GM19239 (cell line): ENCODE data around the gene CYP1A2.

Experiments
- DNase-seq: peaks from one replicate; pipeline ENCODE4 v3.0.0; 2011; ENCODE audit warnings: low spot score; ENCODE audit not compliant: insufficient read length
- FAIRE-seq: peaks from 2 replicates; lab custom pipeline; 2011; peaks lifted over from hg19 to GRCh38; lab: Jason Lieb, UNC

The CYP1A2 gene

GRCh38 chr15:74787251-74788041 is 38.8 kb downstream of the CYP1A2 start:
- DNase-seq (peak; percentile 73), FAIRE-seq (peak; percentile 99)

DNA sequence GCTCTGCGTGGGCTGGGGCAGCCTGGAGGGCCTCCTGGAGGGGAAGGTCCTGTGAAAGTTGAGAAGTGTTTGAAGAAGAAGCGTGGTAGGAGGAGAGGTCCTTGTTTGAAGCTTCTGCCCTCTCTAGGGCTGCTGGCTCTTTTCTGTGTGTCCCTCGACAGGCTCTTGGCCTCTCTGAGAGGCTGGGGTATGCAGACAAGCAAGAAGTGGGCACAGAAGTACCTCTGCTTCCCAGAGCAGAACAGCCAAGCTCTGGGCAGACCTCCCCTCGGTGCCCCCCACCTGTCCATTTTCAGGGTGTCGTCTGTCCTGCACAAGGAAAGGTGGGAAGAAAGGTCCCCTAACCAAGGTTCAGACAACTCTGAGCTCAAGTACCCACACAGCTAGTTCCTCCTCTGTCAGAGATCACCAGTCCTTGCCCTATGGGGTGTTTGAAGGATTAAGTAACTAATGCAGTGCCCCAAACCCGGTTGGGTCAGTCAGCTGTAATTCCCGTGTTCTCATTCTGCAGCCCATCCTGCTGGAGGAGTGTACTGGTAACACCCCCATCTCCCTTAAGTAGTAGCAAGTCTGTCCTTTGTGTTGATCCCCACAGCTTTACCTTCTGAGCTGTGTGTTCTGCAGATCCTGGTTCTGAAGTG is 39.5 kb downstream of the CYP1A2 start:
- FAIRE-seq (no peak), DNase-seq (no peak)

GRCh38 chr15:74788683-74789151 is 40.1 kb downstream of the CYP1A2 start:
- FAIRE-seq, result no peak
- DNase-seq, result no peak

DNA sequence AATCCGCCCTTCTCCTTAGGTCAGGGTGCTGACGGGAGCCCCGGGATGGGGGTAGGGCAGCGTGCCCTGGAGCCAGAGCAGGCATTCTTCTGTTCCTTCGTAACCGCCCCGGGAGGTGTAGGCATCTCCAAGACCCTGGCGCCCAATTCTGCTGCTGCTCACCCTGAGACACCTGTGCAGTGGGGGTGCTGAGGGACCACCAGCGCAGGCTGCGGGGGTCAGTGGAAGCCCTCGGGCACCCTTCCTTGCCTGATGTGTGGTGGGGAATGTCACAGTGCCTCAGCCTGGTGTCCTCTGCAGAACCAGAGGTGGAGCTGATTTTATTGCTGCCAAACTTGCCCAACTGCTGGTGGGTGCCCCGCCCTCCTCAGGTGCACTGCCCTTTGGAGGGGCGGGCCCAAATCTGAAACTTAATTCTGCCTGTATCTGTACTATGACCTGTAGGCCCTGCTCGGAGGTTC is 40.6 kb downstream of the CYP1A2 start:
- FAIRE-seq (no peak), DNase-seq (no peak)

- FAIRE-seq (no peak), DNase-seq (no peak)
Measured at GRCh38 chr15:74789741-74790079, 41.1 kb downstream of the CYP1A2 start.

GRCh38 chr15:74790080-74790916 is 41.7 kb downstream of the CYP1A2 start:
- DNase-seq (no peak), FAIRE-seq (peak; percentile 96)

GRCh38 chr15:74791007-74791406 is 42.4 kb downstream of the CYP1A2 start:
- DNase-seq (no peak), FAIRE-seq (peak; percentile 76)

DNA sequence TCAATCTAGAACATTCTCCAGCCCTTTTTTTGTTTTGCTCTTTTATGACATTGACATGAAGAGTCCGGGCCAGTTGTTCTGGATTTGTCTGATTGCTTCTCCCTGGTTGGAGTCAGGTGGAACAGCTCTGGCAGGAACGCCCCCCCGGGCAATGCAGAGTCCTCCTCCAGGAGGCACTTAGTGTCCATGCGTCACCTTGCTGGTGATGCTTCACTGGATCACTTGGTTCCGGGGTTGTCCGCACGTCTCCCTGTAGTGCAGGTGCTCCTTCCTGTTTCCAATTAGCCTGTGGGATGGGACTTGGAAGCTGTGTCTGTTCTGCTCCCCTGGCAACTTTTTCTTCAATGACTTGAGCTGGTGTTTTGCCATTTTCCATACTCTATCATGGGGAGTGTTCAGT is 43.0 kb downstream of the CYP1A2 start:
- FAIRE-seq (peak; percentile 35), DNase-seq (no peak)

DNA sequence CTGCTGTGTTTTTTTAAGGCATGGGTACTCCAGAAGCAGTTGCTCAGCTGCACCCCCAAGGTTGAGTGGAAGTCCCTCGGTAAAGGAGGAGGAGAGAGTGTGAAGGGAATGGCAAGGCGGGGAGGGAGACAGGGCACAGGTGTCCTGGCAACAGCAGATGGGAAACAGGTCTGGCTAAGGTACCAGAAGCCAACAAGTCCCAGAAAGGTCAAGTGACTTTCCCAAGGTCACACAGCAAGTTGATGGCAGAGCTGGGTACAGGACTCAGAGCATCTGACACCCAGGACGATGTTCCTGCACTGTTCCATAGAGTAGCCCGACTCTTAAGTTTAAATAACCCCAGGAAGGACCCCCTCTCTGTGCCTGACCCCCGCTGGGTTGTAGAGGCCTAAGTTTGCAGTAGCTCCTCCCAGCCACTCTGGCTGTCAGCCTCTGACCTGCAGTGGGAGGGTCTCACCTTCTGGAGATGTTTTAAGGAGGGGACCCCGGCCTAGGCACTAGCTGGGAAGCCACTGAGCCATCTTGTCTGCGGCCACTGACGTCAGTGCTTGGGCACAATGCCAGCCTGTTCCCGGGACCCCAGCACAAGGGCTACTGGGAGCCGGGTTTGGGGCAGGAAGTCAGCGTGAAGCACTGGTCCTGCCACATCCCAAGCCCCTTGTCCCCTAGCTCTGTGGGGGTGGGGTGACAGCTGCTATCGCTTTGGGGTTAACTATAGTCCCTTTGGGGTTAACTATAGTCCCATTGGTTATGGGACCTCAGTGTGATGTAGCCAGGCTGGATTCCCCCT is 43.8 kb downstream of the CYP1A2 start:
- FAIRE-seq (peak; percentile 69), DNase-seq (no peak)

DNA sequence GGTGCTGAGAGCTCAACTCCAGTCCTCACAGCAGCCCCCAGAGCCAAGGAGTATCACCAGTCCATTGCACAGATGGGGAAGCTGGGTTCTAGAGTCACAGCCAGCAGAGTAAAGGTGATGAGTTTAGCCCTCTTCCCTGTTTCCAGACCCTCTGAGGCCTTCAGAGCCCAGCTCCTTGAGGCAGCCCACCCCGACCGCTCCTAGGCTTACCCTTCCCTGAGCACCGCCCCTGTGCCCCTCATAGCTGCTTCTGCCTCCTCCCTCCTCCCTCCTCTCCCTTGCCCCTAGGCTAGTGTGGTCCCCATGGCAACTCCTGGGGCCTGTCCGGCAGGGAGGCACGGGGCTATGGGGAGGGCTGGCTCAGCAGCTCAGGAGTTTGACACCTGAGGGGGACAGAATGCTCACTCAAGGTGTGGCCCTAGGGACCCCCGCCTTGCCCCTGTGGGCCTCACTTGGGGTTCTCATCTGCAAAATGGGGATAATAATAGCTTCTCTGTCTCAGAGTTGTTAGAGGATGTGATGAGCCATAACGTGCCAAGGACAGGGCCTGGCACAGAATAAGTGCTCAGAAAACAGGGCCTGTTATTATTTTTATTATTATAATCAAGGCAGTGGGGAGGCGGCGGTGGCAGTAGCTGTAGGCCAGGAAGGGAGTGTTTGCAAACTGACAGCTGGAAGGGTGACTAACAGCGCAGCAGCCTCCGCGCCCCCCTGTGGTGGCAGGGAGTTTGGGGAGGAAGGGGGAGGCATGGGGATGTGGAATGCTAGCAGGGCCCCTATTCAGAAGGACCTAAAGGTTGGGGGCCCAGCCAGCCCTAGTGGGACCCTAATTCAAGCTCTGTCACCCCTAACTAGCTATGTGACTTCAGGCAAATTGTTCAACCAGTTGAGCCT is 44.7 kb downstream of the CYP1A2 start:
- DNase-seq, result no peak
- peak; percentile 35 for FAIRE-seq

DNA sequence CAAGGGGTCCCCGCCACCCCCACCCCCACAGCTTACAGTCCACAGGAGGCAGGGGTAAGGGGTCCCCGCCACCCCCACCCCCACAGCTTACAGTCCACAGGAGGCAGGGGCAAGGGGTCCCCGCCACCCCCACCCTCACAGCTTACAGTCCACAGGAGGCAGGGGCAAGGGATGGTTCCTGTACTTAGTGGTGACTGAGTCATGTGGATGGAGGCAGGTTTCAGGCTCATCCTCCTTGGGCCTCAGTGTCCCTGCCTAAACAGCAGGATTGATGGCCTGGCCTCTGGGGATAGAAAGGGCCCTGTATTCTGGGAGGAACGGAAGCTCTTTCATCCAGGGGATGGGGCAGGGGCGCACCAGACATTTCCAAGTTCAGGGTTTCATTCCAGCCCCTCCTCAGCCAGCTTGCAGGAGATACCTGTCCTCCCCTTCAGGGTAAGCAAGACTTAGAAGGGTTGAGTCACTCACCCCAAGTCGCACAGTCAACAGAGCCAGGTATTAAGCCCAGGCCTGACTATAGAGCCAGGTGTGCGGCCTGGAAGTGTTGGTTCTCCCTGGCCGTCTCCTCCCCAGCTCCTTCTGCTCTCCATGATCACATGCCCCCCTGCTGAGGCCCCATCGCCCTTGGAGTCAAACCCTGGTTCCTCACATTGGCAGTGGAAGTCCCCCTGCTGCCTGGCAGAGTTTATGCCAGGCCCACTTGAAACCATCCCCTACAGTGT is 45.8 kb downstream of the CYP1A2 start:
- DNase-seq, result no peak
- no peak for FAIRE-seq

DNA sequence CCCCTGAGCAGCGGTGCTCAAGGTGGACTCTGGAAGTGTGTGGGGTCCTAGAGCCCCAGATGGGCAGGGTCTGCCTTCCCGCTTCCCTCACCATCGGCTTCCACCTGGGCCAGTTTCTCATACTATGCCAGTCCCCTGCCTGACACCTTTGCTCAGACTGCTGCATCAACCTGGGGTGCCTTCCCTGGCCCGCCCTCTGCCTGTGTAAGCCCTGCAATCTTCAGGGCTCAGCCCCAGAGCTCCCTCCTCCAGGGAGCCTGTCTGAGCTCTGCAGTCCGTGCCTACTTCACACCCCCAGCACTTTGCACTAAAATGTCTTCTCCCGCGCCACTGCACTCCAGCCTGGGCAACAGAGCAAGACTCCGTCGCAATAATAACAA is 46.3 kb downstream of the CYP1A2 start:
- DNase-seq (no peak), FAIRE-seq (no peak)

DNA sequence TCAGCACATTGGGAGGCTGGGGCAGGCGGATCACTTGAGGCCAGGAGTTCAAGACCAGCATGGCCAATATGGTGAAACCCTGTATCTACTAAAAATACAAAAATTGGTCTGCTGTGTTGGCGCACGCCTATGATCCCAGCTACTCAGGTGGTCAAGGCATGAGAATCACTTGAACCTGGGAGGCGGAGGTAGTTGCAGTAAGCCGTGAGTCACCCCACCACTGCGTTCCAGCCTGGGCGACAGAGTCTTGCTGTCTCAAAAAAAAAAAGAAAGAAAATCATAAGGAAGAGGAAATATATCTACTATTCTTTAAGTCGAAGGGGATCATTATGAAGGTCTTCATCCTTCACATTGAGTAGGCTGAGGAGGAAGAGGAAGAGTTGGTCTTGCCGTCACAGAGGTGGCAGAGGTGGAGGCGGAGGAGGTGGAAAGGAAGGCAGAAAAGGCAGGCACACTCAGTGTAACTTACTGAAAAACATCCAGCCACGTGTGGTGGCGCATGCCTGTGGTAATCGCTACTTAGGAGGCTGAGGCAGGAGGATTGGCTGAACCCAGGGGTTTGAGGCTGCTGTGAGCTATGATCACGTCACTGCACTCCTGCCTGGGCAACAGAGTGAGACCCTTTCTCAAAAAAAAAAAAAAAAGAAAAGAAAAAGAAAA is 47.5 kb downstream of the CYP1A2 start:
- DNase-seq (no peak), FAIRE-seq (no peak)

- DNase-seq (no peak), FAIRE-seq (no peak)
Measured at GRCh38 chr15:74798388-74799254, 50.0 kb downstream of the CYP1A2 start.

DNA sequence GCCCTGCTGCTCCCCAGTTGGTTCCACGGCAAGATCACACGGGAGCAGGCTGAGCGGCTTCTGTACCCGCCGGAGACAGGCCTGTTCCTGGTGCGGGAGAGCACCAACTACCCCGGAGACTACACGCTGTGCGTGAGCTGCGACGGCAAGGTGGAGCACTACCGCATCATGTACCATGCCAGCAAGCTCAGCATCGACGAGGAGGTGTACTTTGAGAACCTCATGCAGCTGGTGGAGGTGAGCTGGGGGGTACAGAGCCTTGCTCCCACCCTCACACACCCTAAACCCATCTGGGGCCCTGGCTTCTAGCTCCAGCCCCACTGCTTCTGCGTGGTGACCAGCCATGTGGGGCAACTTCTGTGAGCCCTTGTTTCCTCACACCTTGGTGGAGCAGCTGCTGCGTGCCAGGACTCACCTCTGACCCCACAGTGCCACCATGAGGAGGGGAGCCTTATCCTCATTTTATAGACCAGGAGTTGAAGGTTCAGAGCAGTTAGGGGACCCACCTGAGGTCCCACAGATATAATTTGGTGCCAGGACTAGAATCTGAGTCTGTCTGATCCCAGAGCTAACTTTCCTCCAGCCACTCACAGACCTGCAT is 50.7 kb downstream of the CYP1A2 start:
- FAIRE-seq (no peak), DNase-seq (no peak)

DNA sequence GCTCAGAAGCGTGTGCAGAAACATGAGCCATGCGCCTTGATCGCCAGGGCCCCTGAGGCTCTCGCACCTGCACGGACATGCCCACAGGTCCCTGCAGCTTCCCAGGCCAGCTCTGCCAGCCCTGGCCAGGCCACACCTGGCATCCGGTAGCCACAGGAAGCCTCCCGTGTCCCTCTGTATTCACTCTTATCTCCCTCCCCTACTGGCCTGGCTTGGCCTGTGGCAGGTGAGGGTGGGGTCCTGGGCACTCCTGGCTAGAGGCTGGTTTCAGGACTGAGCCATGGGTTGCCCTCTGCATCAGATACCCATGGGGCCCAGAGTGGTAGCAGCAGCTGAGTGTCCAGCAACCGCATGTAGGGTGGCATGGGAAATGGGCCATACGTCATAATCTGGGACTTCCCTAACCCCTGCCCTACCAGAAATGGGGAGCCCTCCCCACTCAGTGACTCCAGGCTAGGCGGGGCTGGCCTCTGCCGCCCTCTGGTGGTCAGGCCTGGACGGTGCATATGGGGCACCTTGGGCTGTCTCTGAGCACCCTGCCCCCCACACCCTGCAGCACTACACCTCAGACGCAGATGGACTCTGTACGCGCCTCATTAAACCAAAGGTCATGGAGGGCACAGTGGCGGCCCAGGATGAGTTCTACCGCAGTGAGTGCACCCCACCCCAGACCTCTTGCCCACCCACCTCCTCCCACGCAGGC is 51.4 kb downstream of the CYP1A2 start:
- FAIRE-seq (peak; percentile 96), DNase-seq (peak; percentile 94)
